CD4-positive, alpha-beta T cell treated with Interleukin-12 subunit alpha and Interleukin-12 subunit beta, for 1 hour (primary cell): ENCODE data around the gene UGT2A2.

ENCODE experiments used
- DNase-seq: peaks from one replicate; pipeline ENCODE4 v3.0.0-alpha.2; 2020

UGT2A2 gene

DNA sequence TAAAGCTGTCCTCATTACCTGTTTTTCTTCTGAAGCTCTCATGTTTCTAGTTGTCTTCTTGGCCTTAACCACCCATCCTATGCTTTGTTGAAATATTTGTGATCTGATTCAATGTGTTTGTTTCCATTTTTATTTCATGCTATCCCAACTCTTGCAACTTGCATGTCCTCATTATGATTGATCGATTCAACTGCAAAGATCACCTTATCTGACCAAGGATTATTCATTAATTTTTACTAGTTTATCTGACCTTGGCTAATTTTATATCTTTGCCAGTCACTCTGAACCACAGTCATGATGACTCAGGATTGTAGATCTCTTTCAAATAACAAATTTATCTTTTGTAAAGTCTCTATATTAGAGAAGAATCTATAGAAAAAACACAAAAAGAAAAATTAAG is 70.7 kb downstream of the UGT2A2 start:
- no peak for DNase-seq

DNA sequence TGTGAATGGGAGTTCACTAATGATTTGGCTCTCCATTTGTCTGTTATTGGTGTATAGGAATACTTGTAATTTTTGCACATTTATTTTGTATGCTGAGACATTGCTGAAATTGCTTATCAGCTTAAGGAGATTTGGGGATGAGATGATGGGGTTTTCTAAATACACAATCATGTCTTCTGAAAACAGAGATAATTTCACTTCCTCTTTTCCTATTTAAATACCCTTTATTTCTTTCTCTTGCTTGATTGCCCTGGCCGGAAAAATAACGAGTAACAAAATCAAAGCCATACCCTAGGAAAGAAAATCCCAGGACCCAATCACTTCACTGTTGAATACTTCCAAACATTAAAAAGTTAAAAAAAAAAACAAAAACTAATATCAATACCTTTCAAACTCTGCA is 76.0 kb downstream of the UGT2A2 start:
- DNase-seq = no peak

DNA sequence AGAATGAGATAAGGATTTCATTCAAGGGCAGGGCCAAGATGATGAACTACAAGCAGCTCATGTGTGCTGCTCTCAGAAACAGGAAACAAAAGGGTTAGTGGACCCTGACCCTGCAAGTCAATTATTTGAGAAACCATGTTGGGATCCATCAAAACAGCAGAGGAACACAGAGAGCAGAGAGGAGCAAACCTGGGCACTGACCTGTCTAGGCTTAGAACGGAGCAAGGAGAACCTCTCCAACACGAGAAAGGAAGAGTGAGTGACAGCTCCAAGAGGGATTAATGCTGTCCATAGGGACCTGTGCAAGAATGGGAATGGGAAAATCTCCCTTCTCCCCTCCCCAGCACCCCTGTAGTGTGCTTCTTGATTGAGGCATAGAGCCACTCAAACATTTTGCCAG is 89.8 kb downstream of the UGT2A2 start:
- DNase-seq = no peak

DNA sequence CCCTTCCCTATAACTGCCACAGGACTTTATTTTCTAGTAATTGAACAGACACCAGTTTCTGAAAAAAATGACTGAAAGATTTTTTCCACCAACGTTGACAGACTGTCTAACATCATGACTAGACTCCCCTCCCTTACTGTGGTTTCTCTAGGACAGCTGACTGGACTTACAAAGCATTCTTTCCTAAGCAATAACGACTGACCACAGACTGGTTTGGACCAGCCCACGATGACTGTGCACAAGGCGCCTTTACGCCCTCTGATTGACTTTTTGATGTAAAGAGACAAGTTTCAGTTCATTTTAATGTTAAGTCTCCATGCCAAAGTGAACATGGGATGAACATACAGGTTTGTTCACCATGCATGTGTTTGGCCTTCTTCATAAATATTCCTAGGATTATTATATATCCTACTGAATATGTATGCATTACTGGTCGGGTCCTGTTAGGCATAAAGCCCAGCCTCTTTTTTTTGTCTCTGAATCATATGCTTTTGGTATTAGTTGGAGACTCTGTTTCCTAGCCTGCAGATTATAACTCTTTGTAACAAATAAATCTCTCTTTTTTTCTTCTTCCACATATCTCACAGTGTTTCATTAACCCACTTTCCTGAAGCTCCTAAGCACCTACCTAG is 93.2 kb downstream of the UGT2A2 start:
- no peak for DNase-seq
